Uterus (tissue), 2 donors: Measurements from ENCODE around the gene KIAA0753.

Source experiments
- POLR2A ChIP-seq, 2 donors: fragments of 450-650 bp; IDR thresholded peaks; one replicate each; pipeline ENCODE4 v1.6.1; 2016; ENCODE audit warnings: antibody characterized with exemption in 2 of 2, mild to moderate bottlenecking in 1 of 2, moderate library complexity in 1 of 2
- TF ChIP-seq, protein P1 (sequence below), 4 experiments: fragments of 200-600 bp in 2 of 4; fragments of 450-650 bp in 2 of 4; sonication (generic) in 2 of 4; IDR thresholded peaks; one replicate each; pipeline ENCODE4 v1.5.1; 2016 to 2019; ENCODE audit warnings: antibody characterized with exemption in 4 of 4, mild to moderate bottlenecking in 2 of 4, moderate library complexity in 1 of 4

DNA sequence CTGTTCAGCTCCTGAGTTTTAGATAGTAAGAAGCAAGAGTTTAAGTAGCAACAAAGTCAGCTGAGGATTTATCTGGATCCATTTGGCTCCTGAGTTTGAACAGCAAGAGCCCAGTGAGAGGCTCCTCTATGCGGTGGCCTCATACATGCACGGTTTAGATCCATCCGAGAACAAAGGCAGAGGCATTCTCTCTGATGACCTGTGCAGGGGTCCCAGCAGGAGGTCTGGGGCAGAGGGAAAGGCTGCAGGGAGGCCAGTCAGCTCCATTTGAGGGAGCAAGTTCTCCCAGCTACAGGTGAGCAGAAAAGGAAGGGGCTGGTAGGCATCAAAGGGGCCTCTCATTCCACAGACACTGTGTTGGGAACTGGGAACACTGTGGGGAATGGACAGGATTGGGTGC is 100.6 kb downstream of the KIAA0753 start:
- TF ChIP-seq, protein P1, sequence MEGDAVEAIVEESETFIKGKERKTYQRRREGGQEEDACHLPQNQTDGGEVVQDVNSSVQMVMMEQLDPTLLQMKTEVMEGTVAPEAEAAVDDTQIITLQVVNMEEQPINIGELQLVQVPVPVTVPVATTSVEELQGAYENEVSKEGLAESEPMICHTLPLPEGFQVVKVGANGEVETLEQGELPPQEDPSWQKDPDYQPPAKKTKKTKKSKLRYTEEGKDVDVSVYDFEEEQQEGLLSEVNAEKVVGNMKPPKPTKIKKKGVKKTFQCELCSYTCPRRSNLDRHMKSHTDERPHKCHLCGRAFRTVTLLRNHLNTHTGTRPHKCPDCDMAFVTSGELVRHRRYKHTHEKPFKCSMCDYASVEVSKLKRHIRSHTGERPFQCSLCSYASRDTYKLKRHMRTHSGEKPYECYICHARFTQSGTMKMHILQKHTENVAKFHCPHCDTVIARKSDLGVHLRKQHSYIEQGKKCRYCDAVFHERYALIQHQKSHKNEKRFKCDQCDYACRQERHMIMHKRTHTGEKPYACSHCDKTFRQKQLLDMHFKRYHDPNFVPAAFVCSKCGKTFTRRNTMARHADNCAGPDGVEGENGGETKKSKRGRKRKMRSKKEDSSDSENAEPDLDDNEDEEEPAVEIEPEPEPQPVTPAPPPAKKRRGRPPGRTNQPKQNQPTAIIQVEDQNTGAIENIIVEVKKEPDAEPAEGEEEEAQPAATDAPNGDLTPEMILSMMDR (IDR thresholded peaks at IDR 0.05): no peak
- no peak for TF ChIP-seq POLR2A (IDR thresholded peaks at IDR 0.05)
